ENCODE measurements around the gene ASAP2.

Gene ASAP2

DNA sequence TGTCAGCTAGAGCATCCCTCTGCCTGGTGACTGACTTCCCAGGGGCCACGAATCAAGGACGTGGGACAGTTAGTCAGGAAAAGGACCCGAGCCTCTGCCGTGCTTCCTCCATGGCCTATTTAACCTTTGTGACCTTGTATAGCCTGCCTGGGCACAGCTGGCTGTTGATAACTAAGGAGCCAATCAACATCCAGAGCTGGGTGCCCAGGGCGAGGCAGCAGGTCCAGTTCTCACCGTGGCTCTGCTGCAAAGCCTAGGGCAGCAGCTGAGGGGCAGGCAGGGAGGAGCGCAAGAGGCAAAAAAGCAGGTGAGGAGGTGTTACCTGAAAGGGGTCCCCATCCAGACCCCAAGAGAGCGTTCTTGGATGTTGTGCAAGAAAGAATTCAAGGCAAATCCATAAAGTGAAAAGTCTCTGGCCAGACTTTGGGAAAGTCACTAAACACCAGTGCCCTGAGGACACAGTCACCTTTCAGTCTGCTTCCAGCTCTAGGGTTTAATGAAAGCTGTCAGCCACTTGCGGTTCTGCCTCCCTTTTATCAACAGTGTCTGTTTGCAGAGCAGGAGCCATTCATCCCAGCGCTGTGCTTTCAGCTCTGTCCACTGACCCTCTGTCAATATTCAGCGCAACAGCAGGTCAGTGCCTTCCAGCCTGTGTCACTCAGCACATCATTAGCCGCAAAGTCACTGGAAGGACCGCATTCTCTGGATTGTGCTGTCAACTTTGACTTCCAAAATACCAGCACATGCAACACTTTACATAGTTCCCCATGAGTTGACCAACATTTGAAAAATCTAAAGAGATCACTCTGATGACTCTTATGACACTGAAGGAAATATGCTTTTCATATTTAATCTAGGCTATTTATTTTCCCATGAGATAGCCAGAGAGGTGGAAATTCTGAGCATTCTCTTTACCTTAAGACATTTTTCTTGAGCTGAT lies 38.6 kb upstream of the ASAP2 start:
- Histone ChIP-seq H3K9me3 (ENCODE audit: control insufficient read depth, low read length) (no peaks in the 10 kb centered on the region), H3K4me3 (ENCODE audit: insufficient read depth, low read depth, low read length, poor library complexity, severe bottlenecking) (no peak overlapping the region), H3K4me1 (ENCODE audit: control insufficient read depth, insufficient read depth, low read length, poor library complexity, severe bottlenecking) (no peaks in the 10 kb centered on the region), H3K27me3 (replicated peaks; ENCODE audit: control insufficient read depth, insufficient read depth, low read length, poor library complexity, severe bottlenecking) (no peaks in the 10 kb centered on the region), H3K36me3 (ENCODE audit: control insufficient read depth, insufficient read depth, low read length) (no peaks in the 10 kb centered on the region), H3K27ac (ENCODE audit: insufficient read depth, low read length, poor library complexity, severe bottlenecking) (no peak overlapping the region)
- DNase-seq, result no peak

DNA sequence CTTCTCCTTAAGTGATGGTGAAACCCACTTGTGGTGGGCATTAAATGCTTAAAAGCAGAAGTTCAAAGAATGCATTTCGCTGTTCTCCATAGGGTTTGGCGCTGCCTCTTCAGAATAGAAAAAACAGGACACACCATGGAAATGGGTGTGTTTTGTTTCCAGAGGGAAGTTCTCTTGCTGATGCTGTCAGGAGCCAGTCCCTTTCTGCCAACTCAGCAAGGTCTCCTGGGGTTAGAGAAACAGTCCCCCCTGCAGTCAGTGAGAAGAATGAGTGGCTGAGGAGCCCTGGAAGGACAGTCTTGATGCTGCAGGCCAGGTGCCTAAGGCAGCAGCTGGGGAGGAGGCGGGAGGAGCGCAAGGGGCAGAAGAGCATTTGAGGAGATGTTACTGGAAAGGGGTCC lies 37.8 kb upstream of the ASAP2 start:
- no peaks in the 10 kb centered on the region for H3K27me3 ChIP-seq (replicated peaks; ENCODE audit: control insufficient read depth, insufficient read depth, low read length, poor library complexity, severe bottlenecking)
- no peaks in the 10 kb centered on the region for H3K9me3 ChIP-seq (ENCODE audit: control insufficient read depth, low read length)
- no peaks in the 10 kb centered on the region for H3K4me1 ChIP-seq (ENCODE audit: control insufficient read depth, insufficient read depth, low read length, poor library complexity, severe bottlenecking)
- no peak overlapping the region for H3K4me3 ChIP-seq (ENCODE audit: insufficient read depth, low read depth, low read length, poor library complexity, severe bottlenecking)
- H3K27ac ChIP-seq (ENCODE audit: insufficient read depth, low read length, poor library complexity, severe bottlenecking), result no peak overlapping the region
- H3K36me3 ChIP-seq (ENCODE audit: control insufficient read depth, insufficient read depth, low read length), result no peaks in the 10 kb centered on the region
- no peak for DNase-seq

GRCh38 chr2:9169349-9170107 lies 37.1 kb upstream of the ASAP2 start:
- H3K36me3 ChIP-seq (ENCODE audit: control insufficient read depth, insufficient read depth, low read length), result no peaks in the 10 kb centered on the region
- no peaks in the 10 kb centered on the region for H3K4me1 ChIP-seq (ENCODE audit: control insufficient read depth, insufficient read depth, low read length, poor library complexity, severe bottlenecking)
- H3K9me3 ChIP-seq (ENCODE audit: control insufficient read depth, low read length), result no peaks in the 10 kb centered on the region
- DNase-seq, result no peak
- no peak overlapping the region for H3K4me3 ChIP-seq (ENCODE audit: insufficient read depth, low read depth, low read length, poor library complexity, severe bottlenecking)
- H3K27ac ChIP-seq (ENCODE audit: insufficient read depth, low read length, poor library complexity, severe bottlenecking), result no peak overlapping the region
- no peaks in the 10 kb centered on the region for H3K27me3 ChIP-seq (replicated peaks; ENCODE audit: control insufficient read depth, insufficient read depth, low read length, poor library complexity, severe bottlenecking)

DNA sequence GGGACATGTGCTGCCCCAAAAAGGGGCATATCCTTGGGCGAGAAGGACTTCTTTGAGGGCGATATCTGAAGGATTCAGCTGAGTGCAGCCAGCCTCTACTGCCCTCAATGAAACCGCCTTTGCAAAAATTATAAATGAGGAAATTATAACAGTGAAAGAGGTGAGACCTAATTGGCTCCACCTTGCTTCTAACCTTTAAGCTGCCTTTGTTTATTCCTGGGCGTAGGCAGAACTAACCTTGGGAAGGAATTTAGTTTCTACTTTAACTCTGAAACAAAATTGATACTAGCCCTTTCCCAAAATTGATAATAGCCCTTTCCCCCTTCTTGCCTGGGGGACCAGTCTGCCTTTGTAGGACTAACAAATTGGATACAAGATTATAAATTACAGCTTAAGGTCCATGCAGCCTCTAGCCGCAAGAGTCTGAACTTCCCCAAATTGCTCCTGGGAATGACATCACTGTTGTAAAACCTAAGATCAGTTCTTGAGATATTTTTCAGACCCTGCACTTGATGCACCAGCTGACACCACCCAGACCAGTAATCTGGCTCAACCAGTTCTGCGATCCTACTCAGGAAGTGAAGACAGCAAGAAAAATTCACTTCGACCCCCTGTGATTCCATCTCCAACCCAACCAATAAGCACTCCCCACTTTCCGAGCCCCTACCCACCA lies 36.0 kb upstream of the ASAP2 start:
- H3K4me1 ChIP-seq (ENCODE audit: control insufficient read depth, insufficient read depth, low read length, poor library complexity, severe bottlenecking), result no peaks in the 10 kb centered on the region
- H3K27ac ChIP-seq (ENCODE audit: insufficient read depth, low read length, poor library complexity, severe bottlenecking), result no peak overlapping the region
- H3K9me3 ChIP-seq (ENCODE audit: control insufficient read depth, low read length), result no peaks in the 10 kb centered on the region
- no peak for DNase-seq
- H3K36me3 ChIP-seq (ENCODE audit: control insufficient read depth, insufficient read depth, low read length), result no peaks in the 10 kb centered on the region
- H3K27me3 ChIP-seq (replicated peaks; ENCODE audit: control insufficient read depth, insufficient read depth, low read length, poor library complexity, severe bottlenecking), result no peaks in the 10 kb centered on the region
- no peak overlapping the region for H3K4me3 ChIP-seq (ENCODE audit: insufficient read depth, low read depth, low read length, poor library complexity, severe bottlenecking)

DNA sequence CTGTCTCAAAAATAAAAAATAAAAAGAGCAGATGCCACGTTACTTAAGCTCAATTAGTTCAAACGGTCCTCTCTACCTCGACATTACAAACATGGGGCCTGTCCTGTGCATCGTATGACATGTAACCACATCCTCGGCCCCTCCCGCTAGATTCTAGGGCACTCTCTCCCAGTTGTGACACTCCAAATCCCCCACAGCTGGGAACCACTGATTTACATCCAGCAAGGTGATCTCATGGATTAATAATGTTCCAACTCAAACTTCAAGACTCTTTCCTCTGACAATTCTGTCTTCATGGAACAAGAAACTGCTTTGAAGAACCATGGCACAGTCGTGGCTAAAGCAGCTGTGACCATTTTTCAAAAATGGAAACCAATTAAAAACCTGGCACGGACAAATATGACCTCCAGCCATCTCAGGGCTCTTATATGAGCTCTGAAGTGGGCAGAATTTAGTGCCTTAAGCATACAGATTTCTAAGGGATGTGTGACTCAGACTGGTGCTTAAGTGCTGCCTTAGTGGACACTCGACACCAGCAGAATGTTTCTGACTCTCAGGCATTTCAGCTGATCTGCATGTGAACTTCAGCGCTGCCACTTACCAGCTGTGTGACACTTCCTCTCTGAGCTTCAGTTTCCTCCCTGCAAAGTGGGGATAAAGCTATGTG lies 31.7 kb upstream of the ASAP2 start:
- Histone ChIP-seq H3K27ac (ENCODE audit: insufficient read depth, low read length, poor library complexity, severe bottlenecking) (no peak overlapping the region), H3K9me3 (ENCODE audit: control insufficient read depth, low read length) (no peaks in the 10 kb centered on the region), H3K27me3 (replicated peaks; ENCODE audit: control insufficient read depth, insufficient read depth, low read length, poor library complexity, severe bottlenecking) (no peaks in the 10 kb centered on the region), H3K4me1 (ENCODE audit: control insufficient read depth, insufficient read depth, low read length, poor library complexity, severe bottlenecking) (no peaks in the 10 kb centered on the region), H3K4me3 (ENCODE audit: insufficient read depth, low read depth, low read length, poor library complexity, severe bottlenecking) (no peak overlapping the region), H3K36me3 (ENCODE audit: control insufficient read depth, insufficient read depth, low read length) (no peaks in the 10 kb centered on the region)
- no peak for DNase-seq

DNA sequence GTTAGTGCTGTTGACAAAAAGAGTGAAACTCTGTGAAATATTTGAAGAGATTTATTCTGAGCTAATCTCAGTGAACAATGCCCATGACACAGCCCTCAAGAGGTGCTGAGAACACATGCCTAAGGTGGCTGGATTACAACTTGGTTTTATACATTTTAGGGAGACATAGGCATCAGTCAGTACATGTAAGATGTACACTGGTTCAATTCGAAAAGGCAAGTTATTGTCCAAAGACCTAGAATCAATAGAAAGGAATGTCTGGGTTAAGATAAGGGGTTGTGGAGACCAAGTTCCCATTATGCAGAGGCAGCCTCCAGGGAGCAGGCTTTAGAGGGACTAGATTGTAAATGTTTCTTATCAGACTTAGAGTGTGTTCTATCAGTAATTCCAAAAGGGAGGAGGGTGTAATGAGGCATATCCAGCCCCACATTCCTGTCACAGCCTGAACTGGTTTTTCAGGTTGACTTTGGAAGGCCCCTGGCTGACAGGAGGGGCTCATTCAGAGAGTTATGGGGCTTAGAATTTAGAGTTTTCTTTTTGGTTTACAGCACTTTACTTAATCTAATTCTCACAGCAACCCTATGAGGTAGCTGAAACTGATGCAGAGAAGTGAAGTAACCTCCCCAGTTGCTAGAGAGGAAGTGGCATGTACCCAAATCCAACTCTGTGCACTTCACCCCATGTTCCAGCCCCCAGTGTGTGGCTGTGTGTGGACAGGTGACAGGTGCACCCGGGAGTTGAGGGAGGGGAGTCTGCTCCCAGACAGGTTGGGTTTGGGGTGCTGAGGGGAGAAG lies 28.3 kb upstream of the ASAP2 start:
- Histone ChIP-seq H3K36me3 (ENCODE audit: control insufficient read depth, insufficient read depth, low read length) (no peaks in the 10 kb centered on the region), H3K4me1 (ENCODE audit: control insufficient read depth, insufficient read depth, low read length, poor library complexity, severe bottlenecking) (no peaks in the 10 kb centered on the region), H3K9me3 (ENCODE audit: control insufficient read depth, low read length) (no peaks in the 10 kb centered on the region), H3K27me3 (replicated peaks; ENCODE audit: control insufficient read depth, insufficient read depth, low read length, poor library complexity, severe bottlenecking) (no peaks in the 10 kb centered on the region), H3K27ac (ENCODE audit: insufficient read depth, low read length, poor library complexity, severe bottlenecking) (no peak overlapping the region), H3K4me3 (ENCODE audit: insufficient read depth, low read depth, low read length, poor library complexity, severe bottlenecking) (no peak overlapping the region)
- DNase-seq, result no peak

- no peak for DNase-seq
- Histone ChIP-seq H3K27ac (ENCODE audit: insufficient read depth, low read length, poor library complexity, severe bottlenecking) (no peak overlapping the region), H3K4me1 (ENCODE audit: control insufficient read depth, insufficient read depth, low read length, poor library complexity, severe bottlenecking) (no peaks in the 10 kb centered on the region), H3K9me3 (ENCODE audit: control insufficient read depth, low read length) (no peaks in the 10 kb centered on the region), H3K4me3 (ENCODE audit: insufficient read depth, low read depth, low read length, poor library complexity, severe bottlenecking) (no peak overlapping the region), H3K27me3 (replicated peaks; ENCODE audit: control insufficient read depth, insufficient read depth, low read length, poor library complexity, severe bottlenecking) (no peaks in the 10 kb centered on the region), H3K36me3 (ENCODE audit: control insufficient read depth, insufficient read depth, low read length) (no peaks in the 10 kb centered on the region)
Observed at GRCh38 chr2:9178904-9179571, 27.6 kb upstream of the ASAP2 start.

DNA sequence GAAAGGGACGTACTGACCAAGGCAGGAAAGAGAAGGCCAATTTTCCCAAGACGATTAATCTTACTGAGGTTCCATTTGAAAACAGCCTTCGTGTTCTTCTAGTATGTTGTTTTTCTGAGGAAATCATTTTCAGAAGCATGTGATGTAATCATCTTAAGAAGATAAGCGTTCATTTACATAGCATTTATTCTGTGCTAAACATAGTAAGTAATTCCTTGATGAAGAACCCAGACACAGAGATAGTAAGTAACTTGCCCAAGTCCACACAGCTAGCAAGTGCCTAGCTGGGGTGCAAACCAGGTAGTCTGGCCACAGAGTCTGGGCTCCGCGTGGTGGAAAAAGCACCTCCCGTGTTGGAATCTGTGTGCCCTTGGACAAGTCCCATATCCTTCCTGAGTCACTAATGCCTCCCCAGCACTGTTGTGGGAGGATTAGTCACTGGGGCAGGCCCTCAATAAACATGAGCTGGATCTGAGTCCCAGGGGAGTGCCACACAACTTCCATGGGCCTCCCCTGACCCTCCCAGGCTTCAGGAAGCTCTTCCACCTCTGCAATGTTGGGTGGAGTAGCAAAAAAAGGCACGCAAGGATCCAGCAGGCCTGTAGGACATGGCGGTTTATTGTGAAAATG lies 26.9 kb upstream of the ASAP2 start:
- Histone ChIP-seq H3K27ac (ENCODE audit: insufficient read depth, low read length, poor library complexity, severe bottlenecking) (no peak overlapping the region), H3K36me3 (ENCODE audit: control insufficient read depth, insufficient read depth, low read length) (no peaks in the 10 kb centered on the region), H3K27me3 (replicated peaks; ENCODE audit: control insufficient read depth, insufficient read depth, low read length, poor library complexity, severe bottlenecking) (no peaks in the 10 kb centered on the region), H3K4me3 (ENCODE audit: insufficient read depth, low read depth, low read length, poor library complexity, severe bottlenecking) (no peak overlapping the region), H3K4me1 (ENCODE audit: control insufficient read depth, insufficient read depth, low read length, poor library complexity, severe bottlenecking) (no peaks in the 10 kb centered on the region), H3K9me3 (ENCODE audit: control insufficient read depth, low read length) (no peaks in the 10 kb centered on the region)
- no peak for DNase-seq

Data from effector memory CD4-positive, alpha-beta T cell (primary cell).